Keratinocyte (primary cell): ENCODE data around the gene RASSF9. TPM values are rescaled to one million over a fixed set of nuclear protein-coding genes. Genes with fewer than 3 reads are reported as not detected.

Experiments used
- DNase-seq: peaks from one replicate; pipeline ENCODE4 v3.0.0-alpha.2; 2011; ENCODE audit warnings: low read depth, missing footprints, low spot score
- FAIRE-seq: peaks from 2 replicates; lab custom pipeline; 2011; peaks lifted over from hg19 to GRCh38; lab: Jason Lieb, UNC
- H2AFZ ChIP-seq: 2 replicates; pipeline ENCODE4 v1.6.0; 2012; ENCODE audit warnings: low read length, control low read depth, inconsistent platforms; ENCODE audit not compliant: control insufficient read depth
- H3K27ac ChIP-seq: 2 replicates; pipeline ENCODE4 v1.5.1; 2011; ENCODE audit warnings: low read length; ENCODE audit not compliant: control insufficient read depth, insufficient read depth
- H3K27me3 ChIP-seq: 3 replicates; pipeline ENCODE4 v1.6.0; 2011; ENCODE audit warnings: low read length; ENCODE audit not compliant: control insufficient read depth, insufficient read depth; ENCODE audit errors: extremely low read depth
- H3K36me3 ChIP-seq, 2 experiments: 2 replicates in 1 of 2; 3 replicates in 1 of 2; pipeline ENCODE4 v1.5.1; 2011; ENCODE audit warnings: low read length in 2 of 2, mild to moderate bottlenecking in 1 of 2; ENCODE audit not compliant: control insufficient read depth in 2 of 2, insufficient read depth in 2 of 2; ENCODE audit errors: extremely low read depth in 1 of 2
- H3K4me1 ChIP-seq: 3 replicates; pipeline ENCODE4 v1.5.1; 2011; ENCODE audit warnings: low read length; ENCODE audit not compliant: control insufficient read depth, insufficient read depth; ENCODE audit errors: extremely low read depth
- H3K4me2 ChIP-seq: 3 replicates; pipeline ENCODE4 v1.6.0; 2011; ENCODE audit warnings: low read depth, low read length; ENCODE audit not compliant: control insufficient read depth, insufficient read depth; ENCODE audit errors: extremely low read depth
- H3K4me3 ChIP-seq, 3 experiments: fragments of 200-600 bp in 1 of 3; sonication (generic) in 1 of 3; 2 replicates in 2 of 3; 3 replicates in 1 of 3; pipeline ENCODE4 v1.5.1; 2011 to 2016; ENCODE audit warnings: low read length in 3 of 3, mild to moderate bottlenecking in 3 of 3, control low read depth in 2 of 3, inconsistent platforms in 1 of 3, low read depth in 1 of 3, mixed read lengths in 1 of 3, mixed run types in 1 of 3, moderate library complexity in 1 of 3; ENCODE audit not compliant: control insufficient read depth in 2 of 3, insufficient read depth in 2 of 3; ENCODE audit errors: extremely low read depth in 1 of 3
- H3K79me2 ChIP-seq: 2 replicates; pipeline ENCODE4 v1.6.0; 2012; ENCODE audit warnings: low read length; ENCODE audit not compliant: control insufficient read depth, insufficient read depth
- H3K9ac ChIP-seq: 3 replicates; pipeline ENCODE4 v1.6.0; 2011; ENCODE audit warnings: low read length; ENCODE audit not compliant: control insufficient read depth, insufficient read depth; ENCODE audit errors: extremely low read depth
- H3K9me1 ChIP-seq: 3 replicates; pipeline ENCODE4 v1.6.0; 2011; ENCODE audit warnings: low read length; ENCODE audit not compliant: control insufficient read depth, insufficient read depth; ENCODE audit errors: extremely low read depth
- H3K9me3 ChIP-seq: 2 replicates; pipeline ENCODE4 v1.5.1; 2012; ENCODE audit warnings: low read depth, low read length; ENCODE audit not compliant: control insufficient read depth
- H4K20me1 ChIP-seq: 3 replicates; pipeline ENCODE4 v1.6.0; 2011; ENCODE audit warnings: low read length; ENCODE audit not compliant: control insufficient read depth, insufficient read depth; ENCODE audit errors: extremely low read depth
- CTCF ChIP-seq, 3 experiments: IDR thresholded peaks in 1 of 3; conservative IDR thresholded peaks in 1 of 3; optimal IDR thresholded peaks in 1 of 3; 2 replicates in 2 of 3; 3 replicates in 1 of 3; pipeline versions ENCODE3 to v1.5.1; 2011; ENCODE audit warnings: low read length in 3 of 3, mild to moderate bottlenecking in 3 of 3, moderate library complexity in 2 of 3, control low read depth in 1 of 3, inconsistent platforms in 1 of 3; ENCODE audit not compliant: insufficient read depth in 2 of 3; ENCODE audit errors: extremely low read depth in 1 of 3
- EZH2 ChIP-seq: IDR thresholded peaks from one replicate; pipeline ENCODE4 v1.6.1; 2012; ENCODE audit warnings: inconsistent platforms, mild to moderate bottlenecking, low read length, moderate library complexity
- dilution Hi-C: fragments of 300-500 bp; cut with MboI; formaldehyde crosslinking; loops from one replicate; pipeline ENCODE4 v1.7.0; 2020; ENCODE audit warnings: low sequenced_read_pairs; ENCODE audit not compliant: extremely low pct_ligation_motif_present
- polyA plus RNA-seq, 5 experiments: library from polyadenylated mRNA; depleted of rRNA in 3 of 5; stranded (reverse) in 3 of 5; stranded (forward) in 1 of 5; unstranded in 1 of 5; fragments of >200 nt; gene quantifications; 1 replicate in 1 of 5; 2 replicates in 3 of 5; 3 replicates in 1 of 5; pipeline versions ENCODE4 v1.2.1 to v1.2.3, GENCODE V29; 2011 to 2012; ENCODE audit warnings: missing spikeins in 2 of 5, low read depth in 1 of 5, low replicate concordance in 1 of 5

Gene RASSF9
- polyA plus RNA-seq, 1 donor (not counting 4 experiments of a cell fraction or from before 2014, with no cell fraction given) = 4.2 TPM

GRCh38 chr12:85865890-85866289 lies 29.7 kb upstream of the RASSF9 start:
- H3K4me3 ChIP-seq = no peak overlapping the region
- no peak overlapping the region for H3K4me2 ChIP-seq
- FAIRE-seq (no peak), DNase-seq (no peak)
- no peaks in the 10 kb centered on the region for H3K79me2 ChIP-seq
- TF ChIP-seq CTCF (optimal IDR thresholded peaks at IDR 0.05 in 1 of 3, IDR thresholded peaks at IDR 0.05 in 1 of 3, conservative IDR thresholded peaks at IDR 0.05 in 1 of 3; ENCODE audit: extremely low read depth in 1 of 3, insufficient read depth in 2 of 3, low read length in 3 of 3) = no peak
- TF ChIP-seq EZH2 = no peak
- H3K9me3 ChIP-seq = no peaks in the 10 kb centered on the region
- no peak overlapping the region for H2AFZ ChIP-seq
- H3K27ac ChIP-seq = no peak overlapping the region
- no peaks in the 10 kb centered on the region for H3K36me3 ChIP-seq
- H3K9ac ChIP-seq = no peak overlapping the region
- H3K4me1 ChIP-seq = peaks cover 10% of the 10 kb centered on the region
- H3K9me1 ChIP-seq = no peaks in the 10 kb centered on the region
- dilution Hi-C loops = loop anchor here (25.0 kb wide), 1 partner anchor 379 kb away; no protein-coding TSS in a partner anchor
- no peaks in the 10 kb centered on the region for H4K20me1 ChIP-seq
- no peaks in the 10 kb centered on the region for H3K27me3 ChIP-seq

- Histone ChIP-seq H3K4me2 (no peak overlapping the region), H3K27me3 (no peaks in the 10 kb centered on the region), H3K9me1 (no peaks in the 10 kb centered on the region), H3K27ac (no peak overlapping the region), H3K4me3 (no peak overlapping the region), H4K20me1 (no peaks in the 10 kb centered on the region), H2AFZ (no peak overlapping the region), H3K9me3 (no peaks in the 10 kb centered on the region), H3K79me2 (no peaks in the 10 kb centered on the region), H3K4me1 (no peaks in the 10 kb centered on the region), H3K9ac (no peak overlapping the region), H3K36me3 (no peaks in the 10 kb centered on the region)
- TF ChIP-seq EZH2 = no peak
- no peak for TF ChIP-seq CTCF (optimal IDR thresholded peaks at IDR 0.05 in 1 of 3, IDR thresholded peaks at IDR 0.05 in 1 of 3, conservative IDR thresholded peaks at IDR 0.05 in 1 of 3; ENCODE audit: extremely low read depth in 1 of 3, insufficient read depth in 2 of 3, low read length in 3 of 3)
- dilution Hi-C loops = loop anchor here (25.0 kb wide), 1 partner anchor 370 kb away; no protein-coding TSS in a partner anchor
- DNase-seq (no peak), FAIRE-seq (no peak)
These were observed 20.8 kb upstream of the RASSF9 start for GRCh38 chr12:85856966-85857365.
